Hippocampal formation (tissue), 2 donors: ENCODE data around the gene CWC15.
"Not testable (repeated sequence)": the region's sequence is repeated elsewhere in the genome, so short reads cannot be mapped to it uniquely, and the experiment has no call there.

Source experiments
- DNase-seq, 2 donors: peaks; one replicate each; lab custom pipeline; 2025; lab: John Stamatoyannopoulos, UW

The CWC15 gene

DNA sequence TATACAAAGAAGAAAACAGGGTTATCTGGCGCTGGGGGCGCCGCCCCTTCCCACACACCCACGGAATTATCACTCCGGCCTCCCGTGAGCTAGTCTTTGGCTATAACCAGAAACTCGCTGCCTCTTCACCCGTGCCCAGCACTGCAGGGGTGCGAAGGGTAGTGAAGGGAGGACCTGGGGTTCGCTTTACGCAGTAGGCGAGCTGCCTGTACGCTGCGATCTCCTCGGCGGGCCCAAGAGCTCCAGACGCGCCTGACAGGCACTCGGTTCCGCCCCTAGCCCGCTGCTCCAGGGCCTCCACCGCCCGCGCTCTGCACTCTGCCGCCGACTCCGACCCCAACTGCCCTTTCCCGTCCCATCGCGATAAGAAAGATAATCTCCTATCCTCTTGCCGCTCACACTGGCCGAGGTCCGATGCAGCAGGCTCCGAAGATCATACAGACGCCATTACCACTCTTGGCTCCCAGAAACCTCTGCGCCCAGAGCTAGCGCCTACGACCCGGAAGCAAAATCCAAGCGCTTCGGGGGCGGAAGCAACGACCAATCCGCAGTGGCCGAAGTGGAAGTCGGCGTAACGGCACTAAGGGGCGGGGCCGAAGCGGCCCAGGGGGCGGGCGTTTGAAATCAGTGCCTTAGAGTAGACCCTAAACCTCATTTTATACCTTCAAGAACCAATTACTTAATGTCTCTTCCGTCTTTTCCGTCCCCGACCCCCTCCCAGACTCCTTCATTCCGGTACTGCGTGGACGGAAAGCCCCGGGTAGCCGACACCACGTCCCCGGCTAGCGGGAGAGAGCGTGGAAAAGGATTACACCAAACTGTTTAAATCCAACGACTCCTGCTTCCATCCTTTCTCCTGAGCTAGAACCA, at the start of gene CWC15, which contains the start of gene KDM4D:
CWC15 (minus strand) TSS at position 458 of the 870 bp plus-strand sequence. CDS start 1,371 bp downstream, outside the sequence.
KDM4D (plus strand) TSS at position 611 of the 870 bp plus-strand sequence. CDS start 23,664 bp downstream, outside the sequence.
- DNase-seq, result peak; percentile 93 to 95

DNA sequence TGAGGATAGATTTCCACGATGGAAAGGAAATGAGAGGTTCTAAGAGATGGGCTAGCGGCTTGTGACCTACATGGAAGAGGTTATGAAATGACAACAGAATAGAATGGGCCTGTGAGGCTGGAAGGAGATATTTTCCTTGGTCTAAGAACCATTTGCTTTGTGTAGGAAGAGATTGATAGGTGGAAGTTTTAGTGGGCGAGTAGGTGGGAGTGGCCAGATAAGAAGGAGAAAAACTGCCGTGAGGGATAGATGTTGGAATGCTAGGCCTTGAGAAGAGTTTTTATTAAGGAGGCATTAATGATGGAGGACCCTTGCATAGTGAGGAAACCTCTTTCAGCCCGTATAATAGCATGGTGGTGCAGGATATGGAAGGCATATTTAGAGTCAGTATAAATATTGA, 48.1 kb upstream of the CWC15 start:
- DNase-seq, result not testable (repeated sequence)

DNA sequence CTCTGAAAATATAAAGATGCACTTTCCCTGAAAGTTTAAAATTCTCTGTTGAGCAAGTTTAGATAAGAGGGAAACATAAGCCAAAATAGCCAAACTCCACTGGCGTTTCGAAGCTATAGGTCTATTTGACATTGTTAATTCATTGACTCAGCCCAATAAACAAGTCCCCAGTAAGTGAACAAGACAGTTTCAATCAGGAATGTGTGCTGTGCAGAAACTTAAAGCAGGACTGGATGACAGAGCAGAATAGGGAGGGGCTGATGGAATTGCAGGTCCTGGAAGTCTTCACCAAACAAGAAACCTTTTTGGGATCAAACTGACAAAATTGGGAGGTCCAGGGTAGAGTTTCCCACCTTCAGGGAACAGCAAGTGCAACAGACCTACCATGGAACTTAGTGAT, 42.8 kb upstream of the CWC15 start:
- DNase-seq, result no peak

DNA sequence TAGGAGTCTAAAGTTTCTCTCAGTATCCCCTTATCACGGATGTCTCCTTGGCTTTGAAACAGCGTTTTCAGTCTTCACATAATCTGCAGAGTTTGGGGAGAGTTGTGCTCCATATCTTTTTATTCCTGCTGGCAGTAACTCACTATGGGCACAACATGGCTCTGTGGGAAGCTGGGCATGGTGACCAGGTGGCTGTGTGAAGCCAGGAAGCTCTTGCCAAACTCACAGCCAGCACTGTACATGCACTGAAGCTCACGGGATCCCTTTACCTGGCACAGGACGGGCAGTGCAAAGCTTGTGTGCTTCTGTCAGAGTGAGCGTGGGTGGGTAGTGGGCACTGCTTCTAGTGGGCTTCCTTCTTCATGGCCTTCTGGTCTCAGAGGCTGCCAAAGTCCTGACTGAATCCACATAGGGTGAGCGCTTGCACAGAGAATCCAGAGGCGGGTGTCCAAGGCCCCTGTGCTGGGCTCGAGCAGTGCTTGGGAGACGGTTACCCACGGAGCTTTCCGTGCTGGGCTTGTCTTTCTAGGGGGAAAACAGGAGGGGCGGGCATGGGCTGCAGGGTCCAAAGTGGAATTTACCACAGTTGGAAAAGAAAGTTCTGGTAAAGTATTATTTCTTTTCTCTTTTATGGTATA, 40.9 kb upstream of the CWC15 start:
- no peak for DNase-seq

DNA sequence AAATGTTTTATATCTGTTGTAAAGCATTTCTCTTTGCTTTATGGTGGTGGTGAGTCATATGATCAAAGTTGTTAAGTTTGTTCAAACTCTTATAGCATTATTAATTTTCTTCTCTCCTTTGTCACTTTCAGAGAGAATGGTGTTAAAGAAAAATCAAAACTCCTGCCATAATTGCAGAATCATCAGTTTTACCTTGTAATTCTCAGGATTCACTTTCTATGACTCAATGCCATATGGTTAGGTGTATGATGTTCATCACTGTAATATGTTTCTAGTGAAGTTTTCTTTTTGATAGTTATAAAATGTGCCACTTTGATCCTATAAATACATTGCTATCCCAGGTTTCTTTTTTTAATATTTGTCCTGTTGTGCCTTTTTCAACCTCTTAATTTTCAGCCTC, 38.0 kb upstream of the CWC15 start:
- DNase-seq, result no peak

DNA sequence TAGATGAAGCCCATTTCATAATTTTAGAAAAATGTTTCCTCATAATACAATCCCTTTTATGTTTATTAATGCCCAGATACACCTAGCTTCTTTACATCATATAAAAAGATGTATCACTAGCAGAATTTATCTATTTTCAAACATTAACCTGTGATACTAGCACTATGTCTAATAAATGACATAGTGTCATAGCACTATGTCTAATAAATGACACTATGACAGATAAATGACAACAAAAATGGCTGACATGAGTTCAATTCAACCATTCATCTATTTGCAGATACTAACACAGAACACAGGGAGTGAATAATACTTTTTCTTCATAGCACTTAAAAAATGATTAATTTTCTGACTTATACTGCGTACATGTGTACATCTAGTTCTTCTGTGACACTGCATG, 32.3 kb upstream of the CWC15 start:
- DNase-seq, result no peak

DNA sequence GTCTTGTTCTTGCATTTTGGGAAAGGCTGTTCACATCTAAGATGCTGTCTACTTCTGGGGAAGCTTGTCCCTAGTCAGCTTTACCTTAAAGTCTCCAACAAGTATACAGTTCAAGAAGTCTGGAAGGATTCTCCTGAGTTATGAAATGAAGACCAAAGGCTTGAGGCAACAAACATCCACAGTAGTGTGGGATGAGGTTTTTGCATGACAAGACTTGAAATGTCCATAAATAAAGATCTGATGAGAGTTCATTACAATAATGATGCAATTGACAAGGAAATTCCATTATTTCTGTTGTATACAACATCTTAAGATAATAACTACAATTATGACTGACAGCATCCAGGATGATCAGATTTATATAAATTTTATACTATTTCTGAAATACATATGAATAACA, 30.4 kb upstream of the CWC15 start:
- DNase-seq, result no peak

DNA sequence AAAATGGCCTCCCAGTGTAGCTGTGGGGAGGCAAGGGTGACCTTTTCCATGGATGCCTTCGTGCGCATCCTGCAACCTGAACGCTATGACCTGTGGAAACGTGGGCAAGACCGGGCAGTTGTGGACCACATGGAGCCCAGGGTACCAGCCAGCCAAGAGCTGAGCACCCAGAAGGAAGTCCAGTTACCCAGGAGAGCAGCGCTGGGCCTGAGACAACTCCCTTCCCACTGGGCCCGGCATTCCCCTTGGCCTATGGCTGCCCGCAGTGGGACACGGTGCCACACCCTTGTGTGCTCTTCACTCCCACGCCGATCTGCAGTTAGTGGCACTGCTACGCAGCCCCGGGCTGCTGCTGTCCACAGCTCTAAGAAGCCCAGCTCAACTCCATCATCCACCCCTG, 24.9 kb upstream of the CWC15 start:
- DNase-seq, result no peak

DNA sequence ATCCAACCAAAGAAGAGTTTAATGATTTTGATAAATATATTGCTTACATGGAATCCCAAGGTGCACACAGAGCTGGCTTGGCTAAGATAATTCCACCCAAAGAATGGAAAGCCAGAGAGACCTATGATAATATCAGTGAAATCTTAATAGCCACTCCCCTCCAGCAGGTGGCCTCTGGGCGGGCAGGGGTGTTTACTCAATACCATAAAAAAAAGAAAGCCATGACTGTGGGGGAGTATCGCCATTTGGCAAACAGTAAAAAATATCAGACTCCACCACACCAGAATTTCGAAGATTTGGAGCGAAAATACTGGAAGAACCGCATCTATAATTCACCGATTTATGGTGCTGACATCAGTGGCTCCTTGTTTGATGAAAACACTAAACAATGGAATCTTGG, 24.1 kb upstream of the CWC15 start:
- no peak for DNase-seq

DNA sequence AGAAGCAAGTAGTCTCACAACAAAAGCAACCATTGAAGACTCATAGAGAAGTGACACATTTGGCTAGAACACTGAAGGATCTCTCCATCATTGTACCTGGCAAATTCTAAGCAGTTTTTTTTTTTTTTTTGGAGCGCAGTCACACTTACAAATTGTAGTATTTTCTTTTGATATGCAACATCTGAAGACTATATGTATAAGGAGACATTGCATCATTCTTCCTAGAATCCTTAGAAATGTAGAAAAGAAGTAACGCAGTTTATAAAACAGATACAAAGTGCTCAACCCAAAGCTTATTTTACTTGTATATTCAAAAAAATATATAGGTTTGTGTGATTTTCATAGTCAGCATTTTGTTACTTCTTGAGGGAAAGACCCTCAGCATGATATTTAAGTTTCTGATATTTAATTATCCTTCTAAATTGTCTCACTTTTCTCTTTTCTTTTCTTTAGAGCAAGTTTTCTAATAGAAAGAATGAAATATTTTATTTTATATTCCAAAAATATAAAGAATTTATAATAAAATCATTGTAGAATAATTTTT, 20.1 kb upstream of the CWC15 start:
- no peak for DNase-seq

DNA sequence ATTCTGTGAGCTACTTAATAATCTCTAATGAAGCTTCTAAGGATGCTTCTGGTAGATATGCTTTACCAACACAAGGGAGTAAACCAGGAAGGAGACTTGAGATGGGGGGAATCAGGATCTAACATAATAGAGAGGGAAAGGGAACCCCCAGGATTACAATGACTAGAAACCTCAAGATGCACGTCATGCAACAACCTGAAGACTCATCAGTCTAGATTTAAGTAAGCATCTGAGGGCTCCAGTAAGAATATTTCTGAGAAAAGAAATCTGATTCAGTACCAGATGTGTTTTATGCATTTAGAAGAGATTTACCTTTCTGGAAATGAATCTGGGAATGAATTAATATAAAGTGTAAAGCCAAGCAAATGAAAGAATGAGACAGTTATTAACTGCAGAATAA, 15.4 kb upstream of the CWC15 start:
- DNase-seq, result no peak

DNA sequence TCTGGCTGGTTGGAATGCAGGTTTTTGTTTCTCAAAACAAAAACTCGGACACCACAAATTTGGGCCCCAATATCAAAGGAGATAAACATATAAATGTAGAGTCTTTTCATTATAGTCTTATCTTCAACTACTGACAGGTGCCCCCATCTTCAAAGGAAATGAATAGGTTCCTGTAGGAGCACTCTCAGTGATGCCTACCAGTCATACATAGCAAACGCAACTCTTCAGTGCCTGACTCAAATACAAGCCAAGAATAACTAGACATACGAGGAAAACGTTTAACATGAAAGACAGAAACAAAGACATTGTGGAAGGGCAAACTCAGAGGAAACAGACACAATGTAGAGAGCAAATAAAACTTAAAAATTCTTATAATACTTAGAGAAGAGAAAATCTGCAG, 14.0 kb upstream of the CWC15 start:
- DNase-seq, result no peak

DNA sequence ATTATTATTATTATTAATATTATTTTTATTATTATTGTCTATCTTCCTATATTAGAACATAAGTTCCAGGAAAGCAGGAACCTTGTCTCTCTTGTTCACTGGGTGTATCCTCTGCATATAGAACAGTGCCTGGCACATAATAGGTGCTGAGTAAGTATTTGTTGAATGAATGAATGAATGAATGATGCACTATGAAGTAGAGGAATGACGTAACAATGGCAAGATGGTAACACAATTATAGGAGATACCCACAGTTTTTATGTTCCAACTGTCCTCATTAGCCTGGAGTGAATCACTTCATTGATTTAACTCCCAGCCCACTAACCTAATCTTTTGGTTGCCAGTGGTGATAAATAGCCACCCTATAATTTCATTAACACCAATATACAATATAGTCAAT, 2.2 kb upstream of the CWC15 start:
- DNase-seq, result no peak

DNA sequence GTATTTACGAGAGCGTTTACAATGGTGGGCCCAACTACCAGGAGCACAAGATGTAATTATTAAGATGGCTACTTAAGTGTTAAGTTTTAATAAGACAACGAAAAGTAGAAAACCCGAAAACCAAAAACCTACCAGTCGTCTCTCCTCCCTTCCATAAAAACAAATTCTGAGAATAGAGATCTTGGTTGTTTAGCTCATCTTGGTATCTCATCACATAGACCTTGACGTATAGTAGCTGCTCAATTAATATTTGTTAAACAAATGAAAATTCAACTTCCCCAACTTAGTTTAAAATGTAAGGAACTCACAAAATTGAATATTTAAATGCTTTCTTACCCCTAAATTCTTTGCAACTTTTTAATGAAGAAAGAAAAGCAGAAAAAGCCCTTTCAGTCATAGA, 822 bp upstream of the CWC15 start:
- DNase-seq, result no peak

DNA sequence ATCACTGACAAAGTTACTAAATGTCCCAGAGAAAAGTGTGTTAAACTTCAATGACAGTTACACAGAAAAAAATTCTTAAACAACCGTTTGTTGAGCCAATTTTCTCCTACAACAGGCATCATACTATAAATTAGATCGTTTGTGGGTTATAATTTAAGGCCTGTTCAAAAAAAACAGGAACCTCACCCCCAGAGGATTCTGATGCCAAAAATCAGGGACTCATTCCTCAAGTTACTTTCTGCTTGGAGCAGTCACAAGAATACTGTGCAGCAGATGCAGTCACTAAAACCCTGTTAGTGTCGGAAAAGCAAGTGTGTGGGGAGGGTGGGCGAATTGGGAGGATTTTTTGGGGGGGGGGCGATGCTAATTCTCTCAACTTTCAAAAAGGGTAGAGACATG, 657 bp downstream of the CWC15 start:
- DNase-seq, result no peak

DNA sequence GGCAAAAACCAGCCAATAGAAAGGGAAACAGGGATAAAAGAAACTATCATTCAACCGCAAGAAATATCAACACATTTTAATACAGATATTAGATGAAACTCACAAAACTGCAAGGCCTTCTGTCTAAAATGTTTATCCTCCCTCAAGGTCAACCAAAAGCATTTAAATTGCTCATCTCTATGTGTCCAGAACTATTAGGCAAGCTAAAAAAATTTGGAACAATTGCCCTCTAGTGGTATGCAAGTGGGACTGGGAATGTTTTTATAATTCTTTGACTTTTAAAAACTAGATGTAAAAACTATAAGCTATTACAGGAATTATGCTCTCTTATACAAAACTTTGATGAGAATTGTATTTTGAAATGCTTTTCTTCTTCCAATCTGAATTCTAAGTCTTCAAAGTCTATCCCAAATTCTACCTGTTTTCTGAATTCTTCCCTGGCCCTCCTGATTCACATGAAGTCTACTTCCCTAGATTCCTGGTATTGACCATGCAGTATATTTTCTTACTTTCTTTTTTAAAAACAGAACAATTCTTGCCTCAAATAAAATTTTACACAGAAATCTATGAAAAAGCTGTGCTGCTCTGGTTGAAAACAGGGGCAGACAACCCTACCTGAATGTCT, 4.9 kb downstream of the CWC15 start:
- DNase-seq, result no peak

DNA sequence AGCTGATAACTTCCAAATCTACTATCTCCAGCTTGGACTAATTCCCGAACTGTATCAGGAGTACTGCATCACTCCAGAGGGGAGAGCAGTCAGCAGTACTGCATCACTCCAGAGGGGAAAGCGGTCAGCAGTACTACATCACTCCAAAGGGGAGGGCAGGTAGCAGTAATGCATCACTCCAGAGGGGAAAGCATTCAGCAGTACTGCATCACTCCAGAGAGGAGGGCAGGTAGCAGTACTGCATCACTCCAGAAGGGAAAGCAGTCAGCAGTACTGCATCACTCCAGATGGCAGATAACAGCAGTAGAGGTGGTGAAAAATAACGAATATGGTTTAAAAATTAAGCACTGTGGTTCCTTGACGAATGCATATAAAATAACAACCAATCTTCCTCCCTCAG, 8.4 kb downstream of the CWC15 start:
- no peak for DNase-seq

DNA sequence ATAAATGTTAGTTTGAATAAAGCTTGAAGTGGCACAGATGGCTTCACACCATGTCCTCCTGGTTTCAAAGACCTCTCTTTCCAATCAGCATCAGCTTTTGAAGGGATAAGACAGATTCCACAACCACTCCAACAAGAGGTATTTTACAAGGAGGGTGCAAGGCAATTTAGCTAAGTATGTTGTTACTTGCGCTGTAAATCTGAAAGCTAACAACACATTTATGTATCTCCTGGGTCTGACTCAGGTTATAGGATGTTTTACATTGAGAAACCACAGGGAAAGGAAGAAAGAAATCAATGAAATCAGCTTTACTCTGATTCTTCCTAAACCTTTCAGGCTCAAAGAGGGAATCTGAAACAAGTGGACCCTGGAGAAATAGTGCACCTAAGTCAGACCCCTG, 12.1 kb downstream of the CWC15 start:
- no peak for DNase-seq

DNA sequence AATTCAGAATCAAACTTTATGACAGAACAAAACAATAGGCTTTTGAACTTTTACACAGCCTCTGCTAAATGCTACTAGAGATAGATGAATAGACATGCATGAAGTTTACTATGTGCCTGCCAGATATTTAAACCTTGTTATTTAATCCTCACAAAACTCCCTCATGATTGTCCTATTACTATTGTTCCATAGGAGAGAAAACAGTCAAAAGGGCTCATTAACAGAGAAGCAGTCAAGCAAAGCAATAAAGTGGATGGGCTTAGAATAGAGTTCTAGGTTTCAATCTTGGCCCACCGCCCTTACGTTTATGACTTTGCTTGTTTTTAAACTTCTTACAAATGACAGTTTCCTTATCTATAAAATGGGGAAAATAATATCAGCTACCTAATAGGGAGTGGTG, 12.9 kb downstream of the CWC15 start:
- DNase-seq, result no peak

DNA sequence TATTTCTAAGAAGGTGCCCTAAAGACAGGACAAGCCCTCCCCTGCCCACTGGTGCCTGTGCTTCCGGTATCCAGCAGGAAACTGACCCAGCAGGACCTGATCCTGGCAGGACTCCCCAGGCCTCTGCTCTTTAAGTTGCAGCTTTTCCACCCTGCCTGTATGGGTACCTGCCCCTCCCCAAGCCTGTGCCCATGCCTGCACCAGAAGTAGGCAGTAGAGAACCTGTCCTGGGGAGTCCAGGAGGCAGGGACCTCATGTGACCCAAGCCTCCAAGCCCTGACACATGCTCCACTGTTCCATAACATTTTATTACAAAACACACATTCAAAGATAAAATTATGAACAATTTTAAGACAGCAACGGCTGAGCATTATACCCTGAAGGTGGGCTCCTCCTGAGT, 14.2 kb downstream of the CWC15 start:
- DNase-seq, result no peak

DNA sequence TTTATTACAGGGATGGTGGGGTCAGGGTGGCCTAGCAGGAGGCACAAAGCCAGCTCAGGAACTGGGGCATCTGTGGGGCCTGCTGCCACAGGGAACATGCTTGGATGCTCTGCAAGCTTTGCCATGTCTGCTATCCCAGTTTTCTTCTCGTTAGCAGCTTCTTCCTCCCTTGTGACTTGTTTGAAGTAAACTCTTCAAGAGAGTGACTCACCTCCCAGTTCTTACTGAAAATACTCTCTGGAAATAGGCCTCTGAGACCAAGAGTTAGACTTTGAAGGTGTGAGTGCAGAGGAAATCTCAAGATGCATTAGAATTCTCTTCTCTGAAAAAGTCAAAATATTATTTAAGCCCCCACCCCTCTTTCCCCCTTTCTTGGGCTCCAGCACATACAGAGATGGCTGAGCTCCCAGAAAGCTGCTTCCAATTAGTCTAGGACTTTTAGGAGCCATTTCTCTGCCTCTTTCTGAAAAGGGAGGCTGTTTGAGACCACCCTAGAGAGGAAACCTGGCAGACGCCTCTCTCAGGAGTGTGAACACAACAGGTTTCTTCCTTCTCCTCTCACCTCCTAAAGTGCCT, 15.1 kb downstream of the CWC15 start:
- DNase-seq, result no peak

DNA sequence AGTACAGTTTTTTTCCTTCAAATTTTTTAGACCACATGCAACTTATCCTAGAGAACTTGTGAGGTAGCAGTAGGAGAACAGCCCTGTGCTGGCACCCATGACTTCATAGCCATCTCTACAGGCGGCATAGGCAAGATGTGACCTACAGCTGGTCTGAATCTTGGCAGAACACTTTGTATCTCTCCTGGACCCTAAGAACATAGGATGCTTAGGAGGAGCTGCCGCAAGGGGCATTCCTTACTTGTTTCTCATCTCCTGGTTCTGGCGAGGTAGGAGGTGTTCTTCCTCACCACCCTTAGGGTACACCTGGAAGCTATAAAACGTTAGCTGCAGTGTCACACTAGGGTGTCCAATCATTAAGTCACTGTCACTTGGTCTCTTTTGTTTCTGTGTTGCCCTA, 16.4 kb downstream of the CWC15 start:
- DNase-seq, result no peak
